K562 (cell line): ENCODE measurements around the gene ZC3H12A. TPM values are rescaled to one million over a fixed set of nuclear protein-coding genes. Genes with fewer than 3 reads are reported as not detected.

Experiments
- ADNP ChIP-seq: fragments of 200-800 bp; sonication (Bioruptor generic); IDR thresholded peaks from 2 replicates; pipeline ENCODE4 v1.6.1; 2016; ENCODE audit warnings: missing genetic modification characterization, missing compliant biosample characterization
- BCOR ChIP-seq: fragments of 450-650 bp; IDR thresholded peaks from 2 replicates; pipeline ENCODE4 v1.6.1; 2016
- CBFA2T2 ChIP-seq: fragments of 450-650 bp; conservative IDR thresholded peaks from 2 replicates; pipeline ENCODE4 v1.6.1; 2017; ENCODE audit warnings: mild to moderate bottlenecking
- DACH1 ChIP-seq: fragments of 450-650 bp; IDR thresholded peaks from 2 replicates; pipeline ENCODE4 v1.6.1; 2018; ENCODE audit not compliant: partially characterized antibody
- EP300 ChIP-seq: IDR thresholded peaks from 2 replicates; pipeline ENCODE4 v1.6.1; 2012; ENCODE audit warnings: low read length, improper control_type of control experiment
- HDAC6 ChIP-seq: IDR thresholded peaks from 2 replicates; pipeline ENCODE4 v1.6.1; 2012; ENCODE audit warnings: low read depth, mild to moderate bottlenecking, control low read depth, inconsistent platforms, low read length, moderate library complexity
- KLF16 ChIP-seq: IDR thresholded peaks from 2 replicates; pipeline ENCODE4 v1.6.1; 2016; ENCODE audit warnings: antibody characterized with exemption
- MAFG ChIP-seq: fragments of 450-650 bp; conservative IDR thresholded peaks from 2 replicates; pipeline ENCODE4 v1.6.1; 2016; ENCODE audit warnings: missing genetic modification characterization, missing compliant biosample characterization
- MYNN ChIP-seq, 2 experiments: sonication (generic); formaldehyde crosslinking in 1 of 2; IDR thresholded peaks; 2 replicates each; pipeline versions ENCODE4 v1.5.0 to v1.6.1; 2016 to 2020; ENCODE audit warnings: antibody characterized with exemption in 1 of 2, missing genetic modification reagents in 1 of 2
- SMAD3 ChIP-seq: fragments of 450-650 bp; formaldehyde crosslinking; conservative IDR thresholded peaks from 2 replicates; pipeline ENCODE4 v1.4.0; 2020; ENCODE audit warnings: mild to moderate bottlenecking
- SMARCC2 ChIP-seq: fragments of 450-650 bp; IDR thresholded peaks from 2 replicates; pipeline ENCODE4 v1.6.1; 2017; ENCODE audit warnings: antibody characterized with exemption, moderate library complexity, mild to moderate bottlenecking, low read depth
- SOX6 ChIP-seq: fragments of 450-650 bp; IDR thresholded peaks from 2 replicates; pipeline ENCODE4 v1.6.1; 2014; ENCODE audit warnings: mild to moderate bottlenecking
- STAG1 ChIP-seq: sonication (generic); formaldehyde crosslinking; IDR thresholded peaks from 2 replicates; pipeline ENCODE4 v1.5.0; 2020; ENCODE audit warnings: missing genetic modification reagents, borderline replicate concordance
- TAF7 ChIP-seq: fragments of 450-650 bp; IDR thresholded peaks from 2 replicates; pipeline ENCODE4 v1.6.1; 2016; ENCODE audit warnings: missing genetic modification characterization, missing compliant biosample characterization
- ZBTB17 ChIP-seq: fragments of 450-650 bp; formaldehyde crosslinking; IDR thresholded peaks from 2 replicates; pipeline ENCODE4 v1.4.0; 2020; ENCODE audit warnings: mild to moderate bottlenecking
- ZC3H11A ChIP-seq: IDR thresholded peaks from 2 replicates; pipeline ENCODE4 v1.6.1; 2012; ENCODE audit warnings: low read depth, low read length, improper control_type of control experiment
- ZFX ChIP-seq: sonication (generic); formaldehyde crosslinking; IDR thresholded peaks from 2 replicates; pipeline ENCODE4 v1.8.0; 2022; ENCODE audit warnings: mild to moderate bottlenecking, missing genetic modification reagents, moderate library complexity
- ZNF124 ChIP-seq: sonication (generic); formaldehyde crosslinking; IDR thresholded peaks from 2 replicates; pipeline ENCODE4 v1.8.1; 2022; ENCODE audit warnings: missing genetic modification reagents
- ZNF445 ChIP-seq: fragments of 250-450 bp; sonication (Bioruptor Pico); IDR thresholded peaks from 2 replicates; pipeline ENCODE4 v1.4.0; 2020; ENCODE audit warnings: low read depth, mild to moderate bottlenecking, moderate library complexity
- ZSCAN29 ChIP-seq: fragments of 450-650 bp; IDR thresholded peaks from 2 replicates; pipeline ENCODE4 v1.6.1; 2017
- polyA plus RNA-seq, 8 experiments: library from polyadenylated mRNA; depleted of rRNA in 4 of 8; stranded (reverse) in 5 of 8; unstranded in 3 of 8; fragments of >200 nt; fragmentation: Nextera tagmentation in 2 of 8; fragmentation: Illumina TruSeq in 1 of 8; extraction: Ambion mirVana in 2 of 8; extraction: Trizol in 1 of 8; gene quantifications; 2 replicates each; pipeline versions ENCODE4 v1.2.1 to v1.2.3, GENCODE V29; 2011 to 2014; ENCODE audit warnings: inconsistent platforms in 1 of 8, missing spikeins in 1 of 8
- total RNA-seq, 7 experiments: library from RNA; depleted of rRNA in 6 of 7; stranded (reverse); fragments of >200 nt in 6 of 7; fragmentation: Illumina TruSeq in 2 of 7; extraction: Trizol in 2 of 7; gene quantifications; 2 replicates each; pipeline versions ENCODE4 v1.2.1 to v1.2.3, GENCODE V29; 2011 to 2021; ENCODE audit warnings: low replicate concordance in 1 of 7
- TF ChIP-seq, protein P1 (sequence below): fragments of 250-450 bp; sonication (Bioruptor Pico); IDR thresholded peaks from 2 replicates; pipeline ENCODE4 v1.8.0; 2022; ENCODE audit warnings: inconsistent platforms, mild to moderate bottlenecking, moderate library complexity, borderline replicate concordance
- TF ChIP-seq, protein P2 (sequence below): sonication (generic); formaldehyde crosslinking; IDR thresholded peaks from 2 replicates; pipeline ENCODE4 v1.8.0; 2022; ENCODE audit warnings: mild to moderate bottlenecking, missing genetic modification reagents
- TF ChIP-seq, protein P3 (sequence below): fragments of 450-650 bp; formaldehyde crosslinking; IDR thresholded peaks from 2 replicates; pipeline ENCODE4 v1.4.0; 2022; ENCODE audit warnings: mild to moderate bottlenecking, moderate library complexity
- TF ChIP-seq, protein P4 (sequence below): sonication (generic); IDR thresholded peaks from 2 replicates; pipeline ENCODE4 v1.6.1; 2016

Gene ZC3H12A
- total and polyA plus RNA-seq, 9 of the 15 experiments (the other 6 are each of a cell fraction or from before 2014, with no cell fraction given) = 0.14 to 9.4 (median 6.7) TPM

DNA sequence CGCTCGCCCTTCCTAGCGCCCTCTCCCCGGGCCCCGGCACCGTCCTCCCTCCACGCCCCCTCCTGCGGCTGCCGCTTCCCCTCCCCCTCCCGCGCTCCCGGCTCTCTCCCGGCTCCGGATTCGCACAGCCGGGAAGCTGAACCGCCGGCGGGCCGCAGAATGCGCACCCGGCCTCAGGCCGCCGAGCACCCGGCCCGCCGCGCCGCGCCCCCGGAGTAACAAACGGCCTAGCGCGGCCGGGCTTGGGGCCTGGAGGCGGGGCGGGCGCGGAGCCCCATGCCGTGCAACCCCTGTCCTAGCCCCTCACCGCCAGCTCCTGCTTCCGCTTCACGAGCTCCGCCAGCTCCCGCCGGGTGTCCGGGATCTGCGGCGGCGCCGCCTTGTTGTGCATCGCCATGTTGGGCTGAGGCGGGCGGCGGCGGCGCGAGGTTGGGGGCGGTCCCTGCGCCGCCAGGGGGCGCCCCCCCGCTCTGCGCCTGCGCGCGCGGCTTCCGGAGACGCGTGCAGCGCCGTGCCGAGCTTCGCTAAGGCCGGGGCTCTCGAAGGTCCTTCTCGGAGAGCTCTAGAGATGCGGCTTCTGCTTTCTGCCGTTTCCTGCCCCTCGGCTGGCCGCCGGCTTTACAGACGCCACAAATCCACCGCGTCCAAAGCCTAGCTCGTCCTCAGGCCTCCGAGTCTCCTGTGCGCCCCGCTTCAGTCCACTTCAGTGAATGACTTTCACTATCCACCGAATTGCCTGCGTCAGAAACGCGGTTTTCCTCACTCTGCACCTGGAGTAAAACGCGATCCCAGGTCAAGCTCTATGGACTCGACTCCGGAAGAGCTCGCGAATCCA, 40.2 kb downstream of the ZC3H12A start, which contains the start of gene MEAF6 (continued):
- 0 out of 2 replicates have a peak, but pooled peaks have one; percentile 21 for TF ChIP-seq ZBTB17
- TF ChIP-seq DACH1 = no peak
- TF ChIP-seq ZNF445 (CRISPR knock-in tag) = no peak
- TF ChIP-seq EP300 = no peak; the same call in 1 of the 2 replicates
- TF ChIP-seq KLF16 = no peak
- TF ChIP-seq MYNN (IDR thresholded peaks at IDR 0.05) = no peak
- no peak for TF ChIP-seq MYNN (CRISPR knock-in tag; IDR thresholded peaks at IDR 0.05)
- peak; percentile 39; the same call in 1 of the 2 replicates for TF ChIP-seq STAG1 (CRISPR knock-in tag)
- TF ChIP-seq, protein P1, sequence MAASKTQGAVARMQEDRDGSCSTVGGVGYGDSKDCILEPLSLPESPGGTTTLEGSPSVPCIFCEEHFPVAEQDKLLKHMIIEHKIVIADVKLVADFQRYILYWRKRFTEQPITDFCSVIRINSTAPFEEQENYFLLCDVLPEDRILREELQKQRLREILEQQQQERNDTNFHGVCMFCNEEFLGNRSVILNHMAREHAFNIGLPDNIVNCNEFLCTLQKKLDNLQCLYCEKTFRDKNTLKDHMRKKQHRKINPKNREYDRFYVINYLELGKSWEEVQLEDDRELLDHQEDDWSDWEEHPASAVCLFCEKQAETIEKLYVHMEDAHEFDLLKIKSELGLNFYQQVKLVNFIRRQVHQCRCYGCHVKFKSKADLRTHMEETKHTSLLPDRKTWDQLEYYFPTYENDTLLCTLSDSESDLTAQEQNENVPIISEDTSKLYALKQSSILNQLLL (CRISPR knock-in tag) = no peak
- no peak for TF ChIP-seq MAFG (tag)
- peak; percentile 81; the same call in 1 of the 2 replicates for TF ChIP-seq ZSCAN29
- TF ChIP-seq CBFA2T2 = no peak
- no peak; the same call in 1 of the 2 replicates for TF ChIP-seq TAF7 (tag)
- TF ChIP-seq BCOR = peak; percentile 96
- no peak; the same call in 1 of the 2 replicates for TF ChIP-seq SMARCC2
- TF ChIP-seq SMAD3 (CRISPR knock-in tag) = no peak
- peak; percentile 58; the same call in 1 of the 2 replicates for TF ChIP-seq SOX6
- TF ChIP-seq ADNP (tag) = no peak
- TF ChIP-seq ZNF124 (CRISPR knock-in tag) = no peak
- TF ChIP-seq ZFX (CRISPR knock-in tag) = peak; percentile 87
- TF ChIP-seq, protein P2, sequence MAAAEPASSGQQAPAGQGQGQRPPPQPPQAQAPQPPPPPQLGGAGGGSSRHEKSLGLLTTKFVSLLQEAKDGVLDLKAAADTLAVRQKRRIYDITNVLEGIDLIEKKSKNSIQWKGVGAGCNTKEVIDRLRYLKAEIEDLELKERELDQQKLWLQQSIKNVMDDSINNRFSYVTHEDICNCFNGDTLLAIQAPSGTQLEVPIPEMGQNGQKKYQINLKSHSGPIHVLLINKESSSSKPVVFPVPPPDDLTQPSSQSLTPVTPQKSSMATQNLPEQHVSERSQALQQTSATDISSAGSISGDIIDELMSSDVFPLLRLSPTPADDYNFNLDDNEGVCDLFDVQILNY = peak; percentile 74; the same call in 1 of the 2 replicates
- TF ChIP-seq, protein P3, sequence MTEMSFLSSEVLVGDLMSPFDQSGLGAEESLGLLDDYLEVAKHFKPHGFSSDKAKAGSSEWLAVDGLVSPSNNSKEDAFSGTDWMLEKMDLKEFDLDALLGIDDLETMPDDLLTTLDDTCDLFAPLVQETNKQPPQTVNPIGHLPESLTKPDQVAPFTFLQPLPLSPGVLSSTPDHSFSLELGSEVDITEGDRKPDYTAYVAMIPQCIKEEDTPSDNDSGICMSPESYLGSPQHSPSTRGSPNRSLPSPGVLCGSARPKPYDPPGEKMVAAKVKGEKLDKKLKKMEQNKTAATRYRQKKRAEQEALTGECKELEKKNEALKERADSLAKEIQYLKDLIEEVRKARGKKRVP = no peak
- TF ChIP-seq, protein P4, sequence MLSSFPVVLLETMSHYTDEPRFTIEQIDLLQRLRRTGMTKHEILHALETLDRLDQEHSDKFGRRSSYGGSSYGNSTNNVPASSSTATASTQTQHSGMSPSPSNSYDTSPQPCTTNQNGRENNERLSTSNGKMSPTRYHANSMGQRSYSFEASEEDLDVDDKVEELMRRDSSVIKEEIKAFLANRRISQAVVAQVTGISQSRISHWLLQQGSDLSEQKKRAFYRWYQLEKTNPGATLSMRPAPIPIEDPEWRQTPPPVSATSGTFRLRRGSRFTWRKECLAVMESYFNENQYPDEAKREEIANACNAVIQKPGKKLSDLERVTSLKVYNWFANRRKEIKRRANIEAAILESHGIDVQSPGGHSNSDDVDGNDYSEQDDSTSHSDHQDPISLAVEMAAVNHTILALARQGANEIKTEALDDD = no peak
- TF ChIP-seq HDAC6 = no peak
- no peak for TF ChIP-seq ZC3H11A
